ENCODE measurements around the gene PLEKHH1.

PLEKHH1 gene

GRCh38 chr14:67567654-67568053, 34.6 kb downstream of the PLEKHH1 start:
- no peak for DNase-seq (ENCODE audit: low spot score)

GRCh38 chr14:67569011-67569650, 36.0 kb downstream of the PLEKHH1 start:
- DNase-seq (ENCODE audit: low spot score), result no peak

DNA sequence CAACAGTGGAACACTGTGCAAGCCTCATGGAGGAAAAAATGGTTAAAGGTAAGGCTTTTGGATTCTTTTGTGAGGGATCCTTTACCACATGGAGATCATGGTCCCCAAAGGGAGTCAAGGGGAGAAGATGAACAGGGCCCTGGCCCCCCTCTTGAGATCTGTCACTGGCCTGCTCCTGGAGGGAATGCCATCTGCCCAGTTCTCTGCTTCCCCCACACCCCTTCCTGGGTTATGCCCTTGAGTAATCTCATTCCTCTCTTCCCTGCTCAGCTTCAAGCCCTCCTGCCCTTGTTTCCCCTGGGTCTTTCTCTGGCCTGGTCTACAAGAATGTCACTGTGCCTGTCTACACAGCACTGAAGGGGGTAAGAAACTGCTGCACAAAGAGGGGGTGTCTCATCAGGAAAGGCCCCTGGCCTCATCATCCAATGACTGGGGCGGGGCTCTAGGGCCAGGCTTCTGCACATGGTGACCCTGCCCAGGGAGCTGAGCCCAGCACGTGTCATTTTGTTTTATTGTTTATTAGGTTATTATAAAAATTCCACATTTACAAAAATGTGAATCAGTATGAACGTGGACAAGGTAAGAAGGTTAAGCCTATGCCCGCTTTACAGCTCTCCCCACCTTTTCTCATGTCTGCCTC, 36.7 kb downstream of the PLEKHH1 start:
- no peak for DNase-seq (ENCODE audit: low spot score)

GRCh38 chr14:67570453-67570852, 37.4 kb downstream of the PLEKHH1 start:
- no peak for DNase-seq (ENCODE audit: low spot score)

DNA sequence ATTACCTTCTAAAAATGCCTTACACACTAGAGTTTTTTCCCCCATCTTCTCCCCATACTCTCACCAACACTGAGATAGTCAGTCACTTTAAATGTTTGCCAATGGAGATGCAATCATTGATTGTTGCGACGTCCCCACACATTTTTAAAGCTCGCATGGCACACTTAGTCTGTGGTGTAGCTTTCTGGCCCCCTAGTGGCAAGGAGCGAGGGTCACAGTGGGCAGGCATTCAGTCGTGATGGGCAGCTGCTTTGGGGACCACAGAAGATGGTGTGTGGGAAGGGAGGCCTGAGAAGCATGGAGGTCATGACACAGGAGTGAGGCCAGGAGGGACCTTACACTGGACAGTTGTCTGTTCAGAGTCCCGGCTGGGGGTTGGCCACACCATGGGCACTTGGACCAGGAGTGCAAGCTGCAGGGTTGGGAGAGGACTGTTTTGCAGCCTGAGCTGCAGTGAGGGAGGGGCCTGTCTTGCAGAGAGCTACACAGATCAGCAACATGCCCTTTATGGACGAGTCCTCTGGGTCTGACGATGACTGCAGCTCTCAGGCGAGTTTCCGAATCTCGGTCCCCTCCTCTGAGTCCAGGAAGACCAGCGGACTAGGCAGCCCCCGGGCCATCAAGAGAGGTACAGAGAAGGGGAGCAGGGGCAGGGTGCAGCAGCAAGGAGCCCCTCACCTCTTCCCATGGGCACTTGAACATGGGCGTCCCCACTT, 38.3 kb downstream of the PLEKHH1 start:
- DNase-seq (ENCODE audit: low spot score), result peak; percentile 67

DNA sequence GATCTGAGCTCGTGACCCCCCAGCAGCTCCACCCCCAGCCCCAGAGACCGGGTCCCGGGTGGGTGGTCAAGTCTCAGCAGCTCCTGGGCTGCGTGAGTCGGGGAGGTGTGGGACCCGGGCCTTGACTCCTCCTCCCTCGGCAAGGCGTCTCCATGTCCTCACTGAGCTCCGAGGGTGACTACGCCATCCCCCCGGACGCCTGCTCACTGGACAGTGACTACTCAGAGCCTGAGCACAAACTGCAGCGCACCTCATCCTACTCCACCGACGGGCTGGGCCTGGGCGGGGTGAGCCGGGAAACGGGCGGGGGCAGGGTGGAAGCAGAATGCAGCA, 38.9 kb downstream of the PLEKHH1 start:
- no peak for DNase-seq (ENCODE audit: low spot score)

GRCh38 chr14:67572608-67573007, 39.5 kb downstream of the PLEKHH1 start:
- no peak for DNase-seq (ENCODE audit: low spot score)

- DNase-seq (ENCODE audit: low spot score), result no peak
Measured at GRCh38 chr14:67573228-67574010, 40.3 kb downstream of the PLEKHH1 start.

DNA sequence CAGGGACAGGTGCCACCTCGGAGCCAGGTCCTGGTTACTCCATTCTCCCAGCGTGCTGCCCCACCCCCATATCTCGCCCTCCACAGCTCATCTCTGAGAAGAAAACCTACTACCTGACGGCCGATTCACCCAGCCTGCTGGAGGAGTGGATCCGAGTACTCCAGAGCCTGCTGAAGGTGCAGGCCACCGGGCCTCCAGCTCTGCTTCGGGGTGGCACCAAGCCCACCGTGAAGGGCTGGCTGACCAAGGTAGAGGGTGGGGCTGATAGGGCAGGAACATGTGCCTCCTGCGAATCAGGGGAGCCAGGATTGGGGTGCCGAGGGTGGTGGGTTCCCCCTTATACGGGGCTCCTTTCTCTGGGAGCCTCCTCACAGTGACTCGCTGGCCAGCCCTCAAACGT, 41.1 kb downstream of the PLEKHH1 start:
- no peak for DNase-seq (ENCODE audit: low spot score)

DNA sequence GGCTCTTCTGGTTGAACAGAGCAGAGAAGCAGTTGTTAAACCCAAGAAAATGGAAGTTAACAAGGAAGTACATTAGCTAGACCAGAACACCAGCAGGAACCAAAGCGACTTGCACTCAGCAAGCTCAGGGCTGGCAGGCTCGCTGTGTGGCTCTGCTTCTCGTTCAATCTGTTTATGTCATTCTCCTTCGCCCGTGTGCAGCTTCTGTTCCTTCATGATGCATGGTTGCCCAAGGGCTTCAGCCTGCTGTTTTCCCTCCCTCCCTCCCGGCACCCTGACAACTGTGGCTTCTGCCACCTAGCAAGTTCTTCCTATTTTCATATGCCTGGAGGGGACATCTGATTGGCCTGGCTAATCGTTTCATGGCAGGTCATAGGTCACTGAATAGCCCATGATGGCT, 41.7 kb downstream of the PLEKHH1 start:
- no peak for DNase-seq (ENCODE audit: low spot score)

- DNase-seq (ENCODE audit: low spot score), result no peak
Measured at GRCh38 chr14:67575684-67576083, 42.6 kb downstream of the PLEKHH1 start.

GRCh38 chr14:67576216-67576955, 43.3 kb downstream of the PLEKHH1 start:
- DNase-seq (ENCODE audit: low spot score), result no peak

- DNase-seq (ENCODE audit: low spot score), result no peak
Measured at GRCh38 chr14:67577181-67577808, 44.2 kb downstream of the PLEKHH1 start.

- DNase-seq (ENCODE audit: low spot score), result no peak
Measured at GRCh38 chr14:67577909-67578749, 45.0 kb downstream of the PLEKHH1 start.

- DNase-seq (ENCODE audit: low spot score), result no peak
Measured at GRCh38 chr14:67579040-67579439, 46.0 kb downstream of the PLEKHH1 start.

DNA sequence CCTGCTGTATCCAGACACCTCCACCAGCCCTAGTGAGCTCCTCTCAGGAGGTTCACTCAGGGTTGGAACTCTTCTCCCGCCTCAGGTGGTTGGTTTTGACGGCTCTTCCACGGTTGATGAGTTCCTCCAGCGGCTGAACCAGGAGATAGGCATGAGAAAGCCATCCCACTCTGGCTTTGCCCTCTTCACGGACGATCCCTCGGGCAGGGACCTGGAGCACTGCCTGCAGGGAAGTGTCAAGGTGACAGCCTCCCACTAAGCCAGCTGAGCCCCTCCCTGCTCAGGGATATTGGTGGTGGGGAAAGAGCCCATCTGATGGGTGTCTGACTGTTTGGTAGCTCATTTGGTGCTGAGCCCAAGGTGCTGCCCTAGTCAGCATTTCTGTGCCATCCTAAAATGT, 46.5 kb downstream of the PLEKHH1 start:
- DNase-seq (ENCODE audit: low spot score), result no peak

DNA sequence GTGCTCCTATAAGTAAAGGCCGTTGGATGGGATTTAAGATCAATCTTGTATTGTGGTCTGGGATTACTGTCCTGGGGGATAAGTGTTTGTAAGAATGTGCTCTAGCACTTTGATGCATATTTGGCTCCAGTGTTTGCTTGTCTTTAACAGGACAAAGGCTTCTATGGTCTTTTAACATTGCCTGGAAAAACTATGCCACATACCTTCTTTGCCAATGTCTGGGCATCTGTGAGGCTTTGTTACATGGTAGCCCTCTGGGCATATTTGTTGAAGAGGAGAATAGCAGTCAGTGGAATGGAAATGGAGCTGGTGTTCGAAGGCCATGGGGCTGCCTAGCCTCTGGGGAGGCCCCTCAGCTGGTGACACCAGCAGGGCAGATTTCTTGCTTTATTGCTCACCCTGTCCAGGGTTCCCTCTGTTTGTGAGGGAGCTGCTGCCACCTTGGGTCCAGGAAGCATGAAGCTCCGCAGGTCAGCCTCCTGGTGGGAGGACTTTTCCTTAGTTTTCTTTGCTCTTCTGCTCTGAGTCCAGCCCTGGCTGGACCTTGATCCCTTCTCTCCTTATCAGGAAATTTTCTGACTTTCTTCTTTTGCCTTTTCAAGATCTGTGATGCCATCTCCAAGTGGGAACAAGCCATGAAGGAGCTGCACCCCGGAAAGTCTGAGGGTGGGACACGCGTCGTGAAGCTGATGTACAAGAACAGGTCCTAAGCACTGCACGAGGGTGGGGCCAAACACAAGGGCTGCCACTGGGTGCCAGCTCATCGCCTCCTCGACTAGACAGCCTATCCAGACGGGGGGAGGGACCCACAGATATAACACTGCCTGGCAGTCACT, 47.5 kb downstream of the PLEKHH1 start:
- no peak for DNase-seq (ENCODE audit: low spot score)

- no peak for DNase-seq (ENCODE audit: low spot score)
Measured at GRCh38 chr14:67581643-67582042, 48.6 kb downstream of the PLEKHH1 start.

DNA sequence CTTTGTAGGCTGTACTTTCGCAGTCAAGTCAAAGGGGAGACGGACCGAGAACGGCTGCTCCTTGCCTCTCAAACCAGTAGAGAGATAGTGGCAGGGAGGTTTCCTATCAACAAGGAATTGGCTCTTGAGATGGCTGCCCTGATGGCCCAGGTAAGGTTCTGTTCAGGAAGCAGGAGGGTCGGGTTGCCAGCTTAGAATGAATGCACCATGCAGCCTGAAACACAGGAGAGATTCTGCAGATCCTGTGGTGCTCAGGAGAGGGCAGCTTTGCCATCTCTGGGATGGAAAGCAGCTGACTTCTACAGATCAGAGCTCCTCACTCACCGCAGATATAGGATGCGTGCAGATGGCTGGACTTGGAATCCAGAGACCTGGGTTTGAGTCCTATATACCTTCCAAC, 49.0 kb downstream of the PLEKHH1 start:
- DNase-seq (ENCODE audit: low spot score), result no peak
